Right forelimb (tissue), 1 donor: ENCODE results near the gene CADPS.

Experiments used
- DNase-seq: peaks from one replicate; pipeline ENCODE4 v3.0.0-alpha.2; 2018

CADPS gene

GRCh38 chr3:62805580-62806277 lies 69.5 kb downstream of the CADPS start:
- no peak for DNase-seq

- DNase-seq, result no peak
Observed at GRCh38 chr3:62805106-62805505, 70.1 kb downstream of the CADPS start.

GRCh38 chr3:62803276-62803675 lies 71.9 kb downstream of the CADPS start:
- no peak for DNase-seq

- no peak for DNase-seq
Observed at GRCh38 chr3:62798000-62798399, 77.2 kb downstream of the CADPS start.

- no peak for DNase-seq
Observed at GRCh38 chr3:62797132-62797531, 78.1 kb downstream of the CADPS start.

- no peak for DNase-seq
Observed at GRCh38 chr3:62795978-62796657, 79.1 kb downstream of the CADPS start.

- DNase-seq, result no peak
Observed at GRCh38 chr3:62793946-62794345, 81.3 kb downstream of the CADPS start.

- DNase-seq, result no peak
Observed at GRCh38 chr3:62785384-62785783, 89.8 kb downstream of the CADPS start.

GRCh38 chr3:62781121-62781520 lies 94.1 kb downstream of the CADPS start:
- no peak for DNase-seq

GRCh38 chr3:62777674-62778073 lies 97.5 kb downstream of the CADPS start:
- DNase-seq, result no peak

- DNase-seq, result no peak
Observed at GRCh38 chr3:62777130-62777529, 98.1 kb downstream of the CADPS start.

- DNase-seq, result no peak
Observed at GRCh38 chr3:62774221-62774620, 101.0 kb downstream of the CADPS start.

- DNase-seq, result no peak
Observed at GRCh38 chr3:62771331-62772072, 103.7 kb downstream of the CADPS start.

- DNase-seq, result no peak
Observed at GRCh38 chr3:62768896-62769295, 106.3 kb downstream of the CADPS start.

GRCh38 chr3:62761711-62762110 lies 113.5 kb downstream of the CADPS start:
- no peak for DNase-seq

- no peak for DNase-seq
Observed at GRCh38 chr3:62761311-62761710, 113.9 kb downstream of the CADPS start.

- DNase-seq, result no peak
Observed at GRCh38 chr3:62758296-62759066, 116.7 kb downstream of the CADPS start.

- no peak for DNase-seq
Observed at GRCh38 chr3:62757045-62757444, 118.2 kb downstream of the CADPS start.

- DNase-seq, result no peak
Observed at GRCh38 chr3:62755285-62755684, 119.9 kb downstream of the CADPS start.

- no peak for DNase-seq
Observed at GRCh38 chr3:62749657-62750056, 125.6 kb downstream of the CADPS start.

GRCh38 chr3:62749130-62749529 lies 126.1 kb downstream of the CADPS start:
- no peak for DNase-seq

- no peak for DNase-seq
Observed at GRCh38 chr3:62737449-62737848, 137.8 kb downstream of the CADPS start.

- DNase-seq, result no peak
Observed at GRCh38 chr3:62735510-62735909, 139.7 kb downstream of the CADPS start.
